ENCODE measurements around the gene ITGB4. TPM values are rescaled to one million over a fixed set of nuclear protein-coding genes. Genes with fewer than 3 reads are reported as not detected.

ITGB4 gene
- total RNA-seq, 1 donor from 2014 or later = 5.7 TPM

- intact Hi-C loops (cut with DNase I) = no loop called here
- DNase-seq (ENCODE audit: low spot score) = no peak
These were observed 4.2 kb downstream of the ITGB4 start for GRCh38 chr17:75725504-75725903.

GRCh38 chr17:75727391-75727790 lies 6.1 kb downstream of the ITGB4 start:
- intact Hi-C loops (cut with DNase I) = no loop called here

GRCh38 chr17:75729351-75729750 lies 8.1 kb downstream of the ITGB4 start:
- DNase-seq (ENCODE audit: low spot score) = no peak
- intact Hi-C loops (cut with DNase I) = no loop called here

More at GRCh38 chr17:75727391-75727790, 6.1 kb downstream of the ITGB4 start:
- DNase-seq (ENCODE audit: low spot score) = no peak

- intact Hi-C loops (cut with DNase I) = no loop called here
- DNase-seq (ENCODE audit: low spot score) = no peak
These were observed 8.8 kb downstream of the ITGB4 start for GRCh38 chr17:75730065-75730464.

DNA sequence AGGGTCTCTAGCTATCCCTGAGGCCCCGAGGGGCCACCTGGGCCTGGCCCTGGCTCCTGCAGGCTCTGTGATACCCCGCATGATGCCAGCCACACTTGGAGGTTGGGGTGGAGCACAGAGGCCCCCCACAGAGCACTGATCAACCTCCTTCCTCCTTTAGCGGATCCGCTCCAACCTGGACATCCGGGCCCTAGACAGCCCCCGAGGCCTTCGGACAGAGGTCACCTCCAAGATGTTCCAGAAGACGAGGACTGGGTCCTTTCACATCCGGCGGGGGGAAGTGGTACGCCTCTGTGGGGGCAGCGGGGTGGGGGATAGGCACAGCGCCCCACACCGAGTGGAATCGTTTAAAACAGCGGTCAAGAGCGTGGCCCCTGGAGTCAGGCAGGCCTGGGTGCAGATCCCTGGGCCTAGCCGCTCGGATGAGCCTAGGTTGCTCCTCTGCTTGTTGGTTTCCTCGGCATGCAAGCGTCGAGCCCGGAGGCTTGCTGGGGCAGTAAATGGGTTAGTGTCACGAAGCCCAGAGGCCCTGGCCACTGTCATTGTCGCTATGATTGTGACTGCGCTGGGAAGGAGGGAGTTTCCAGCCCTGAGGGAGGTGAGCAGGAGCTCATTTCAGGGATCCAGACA lies 9.9 kb downstream of the ITGB4 start:
- intact Hi-C loops (cut with DNase I) = no loop called here
- no peak for DNase-seq (ENCODE audit: low spot score)

DNA sequence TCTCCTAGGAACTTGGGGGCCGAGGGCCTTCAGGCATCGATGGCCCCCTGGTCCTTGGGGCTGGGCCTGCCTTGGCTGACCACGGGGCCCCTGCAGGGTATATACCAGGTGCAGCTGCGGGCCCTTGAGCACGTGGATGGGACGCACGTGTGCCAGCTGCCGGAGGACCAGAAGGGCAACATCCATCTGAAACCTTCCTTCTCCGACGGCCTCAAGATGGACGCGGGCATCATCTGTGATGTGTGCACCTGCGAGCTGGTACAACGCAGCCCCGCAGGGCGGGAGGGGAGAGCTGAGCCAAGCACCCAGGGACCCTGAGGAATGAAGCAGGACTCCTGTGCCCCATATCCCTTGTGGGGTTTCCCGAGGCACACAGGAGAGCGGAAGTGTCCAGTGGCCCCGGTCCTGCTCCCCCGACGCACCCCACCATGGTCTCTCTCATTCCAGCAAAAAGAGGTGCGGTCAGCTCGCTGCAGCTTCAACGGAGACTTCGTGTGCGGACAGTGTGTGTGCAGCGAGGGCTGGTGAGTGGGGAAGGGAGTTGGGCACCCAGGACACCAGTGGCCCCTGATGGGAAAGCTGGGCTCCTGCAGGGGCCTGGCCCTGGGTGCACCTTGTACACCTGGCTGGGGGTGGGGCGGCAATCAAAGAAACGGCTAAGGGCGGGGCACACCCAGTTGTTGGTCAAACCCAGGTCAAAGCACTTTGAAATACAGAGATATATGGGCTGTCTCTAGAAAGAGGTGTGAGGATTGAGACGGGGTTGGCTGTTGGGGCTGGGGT lies 10.6 kb downstream of the ITGB4 start:
- DNase-seq (ENCODE audit: low spot score) = no peak
- intact Hi-C loops (cut with DNase I) = no loop called here

- intact Hi-C loops (cut with DNase I) = no loop called here
- DNase-seq (ENCODE audit: low spot score) = no peak
These were observed 12.2 kb downstream of the ITGB4 start for GRCh38 chr17:75733471-75733870.

DNA sequence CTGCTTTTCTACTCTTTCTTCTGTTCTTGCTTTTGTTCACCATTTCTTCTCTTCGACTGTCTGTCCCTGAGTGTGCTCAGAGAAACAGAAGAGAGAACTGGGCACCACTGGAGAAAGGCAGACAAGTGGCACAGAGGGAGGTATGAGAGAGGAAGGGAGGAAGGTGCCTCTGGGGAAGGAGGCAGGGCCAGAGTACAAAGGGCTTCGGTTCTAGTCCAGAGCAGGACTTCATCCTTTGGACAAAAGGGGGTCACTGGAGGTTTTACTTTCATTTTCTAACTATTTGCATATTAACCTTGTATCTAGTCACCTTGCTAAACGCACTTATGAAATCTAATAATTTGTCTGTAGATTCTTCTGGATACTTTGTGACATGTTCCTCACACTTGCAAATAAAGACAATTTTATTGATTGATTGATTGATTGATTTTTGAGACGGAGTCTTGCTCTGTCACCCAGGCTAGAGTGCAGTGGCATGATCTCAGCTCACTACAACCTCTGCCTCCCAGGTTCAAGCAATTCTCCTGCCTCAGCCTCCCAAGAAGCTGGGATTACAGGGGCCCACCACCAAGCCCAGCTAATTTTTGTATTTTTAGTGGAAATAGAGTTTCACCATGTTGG lies 13.5 kb downstream of the ITGB4 start:
- no peak for DNase-seq (ENCODE audit: low spot score)
- intact Hi-C loops (cut with DNase I) = no loop called here

GRCh38 chr17:75736173-75736835 lies 15.0 kb downstream of the ITGB4 start:
- intact Hi-C loops (cut with DNase I) = no loop called here
- no peak for DNase-seq (ENCODE audit: low spot score)

DNA sequence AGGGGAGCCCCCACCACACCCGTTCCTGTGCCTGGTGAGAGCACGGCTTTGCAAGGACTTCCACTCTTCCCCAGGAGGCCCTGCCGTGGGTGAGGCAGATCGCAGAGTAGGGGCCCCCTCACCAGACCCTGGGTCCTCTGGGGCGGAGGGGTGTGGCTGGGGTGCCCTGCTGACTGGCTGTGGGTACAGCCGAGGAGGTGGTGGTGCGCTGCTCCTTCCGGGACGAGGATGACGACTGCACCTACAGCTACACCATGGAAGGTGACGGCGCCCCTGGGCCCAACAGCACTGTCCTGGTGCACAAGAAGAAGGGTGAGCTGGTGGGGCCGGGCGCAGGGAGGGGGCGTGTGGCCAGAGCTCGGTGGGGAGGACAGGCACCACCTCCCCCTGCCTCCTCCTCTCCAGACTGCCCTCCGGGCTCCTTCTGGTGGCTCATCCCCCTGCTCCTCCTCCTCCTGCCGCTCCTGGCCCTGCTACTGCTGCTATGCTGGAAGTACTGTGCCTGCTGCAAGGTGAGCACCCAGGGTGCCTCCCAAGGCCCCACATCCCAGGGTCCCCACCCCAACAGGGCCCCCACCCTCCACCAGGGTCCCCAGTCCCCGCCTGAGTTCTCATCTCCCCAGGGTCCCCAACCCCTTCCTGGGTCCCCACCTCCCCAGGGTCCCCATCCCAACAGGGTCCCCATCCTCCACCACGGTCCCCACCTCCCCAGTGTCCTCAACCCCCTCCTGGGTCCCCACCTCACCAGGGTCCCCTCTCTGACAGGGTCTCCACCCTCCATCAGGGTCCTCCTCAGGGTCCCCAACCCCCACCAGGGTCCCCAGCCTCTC lies 16.1 kb downstream of the ITGB4 start:
- intact Hi-C loops (cut with DNase I) = no loop called here
- DNase-seq (ENCODE audit: low spot score) = no peak

GRCh38 chr17:75738218-75738802 lies 17.1 kb downstream of the ITGB4 start:
- peak; percentile 91 for DNase-seq (ENCODE audit: low spot score)
- intact Hi-C loops (cut with DNase I) = no loop called here

- no peak for DNase-seq (ENCODE audit: low spot score)
- intact Hi-C loops (cut with DNase I) = no loop called here
These were observed 17.9 kb downstream of the ITGB4 start for GRCh38 chr17:75739174-75739573.

DNA sequence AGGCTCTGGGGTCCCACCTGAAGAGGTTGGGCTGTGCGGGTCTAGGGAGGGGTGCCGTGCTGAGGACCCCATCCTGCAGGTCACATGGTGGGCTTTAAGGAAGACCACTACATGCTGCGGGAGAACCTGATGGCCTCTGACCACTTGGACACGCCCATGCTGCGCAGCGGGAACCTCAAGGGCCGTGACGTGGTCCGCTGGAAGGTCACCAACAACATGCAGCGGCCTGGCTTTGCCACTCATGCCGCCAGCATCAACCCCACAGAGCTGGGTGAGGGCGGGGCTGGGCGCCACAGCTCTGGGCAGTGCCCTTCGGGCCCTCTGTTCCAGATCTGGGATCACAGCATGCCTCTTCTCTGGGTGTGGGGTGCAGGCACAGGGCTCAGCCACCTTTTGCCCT lies 18.5 kb downstream of the ITGB4 start:
- DNase-seq (ENCODE audit: low spot score) = no peak
- intact Hi-C loops (cut with DNase I) = no loop called here

DNA sequence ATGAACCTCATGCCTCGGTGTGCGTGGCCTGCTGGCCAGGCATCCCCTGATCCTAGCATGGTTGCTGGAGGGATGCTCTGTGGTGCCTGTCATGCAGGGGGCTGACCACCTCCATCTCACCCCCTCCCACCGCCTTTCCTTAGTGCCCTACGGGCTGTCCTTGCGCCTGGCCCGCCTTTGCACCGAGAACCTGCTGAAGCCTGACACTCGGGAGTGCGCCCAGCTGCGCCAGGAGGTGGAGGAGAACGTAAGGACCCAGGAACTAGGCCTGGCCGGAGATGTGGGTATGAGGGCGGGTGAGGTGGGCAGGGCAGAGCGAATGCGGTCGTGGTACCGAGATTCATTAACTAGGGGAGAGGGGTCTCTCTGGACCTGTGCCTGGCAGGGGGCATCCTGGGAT lies 19.0 kb downstream of the ITGB4 start:
- intact Hi-C loops (cut with DNase I) = no loop called here
- no peak for DNase-seq (ENCODE audit: low spot score)

DNA sequence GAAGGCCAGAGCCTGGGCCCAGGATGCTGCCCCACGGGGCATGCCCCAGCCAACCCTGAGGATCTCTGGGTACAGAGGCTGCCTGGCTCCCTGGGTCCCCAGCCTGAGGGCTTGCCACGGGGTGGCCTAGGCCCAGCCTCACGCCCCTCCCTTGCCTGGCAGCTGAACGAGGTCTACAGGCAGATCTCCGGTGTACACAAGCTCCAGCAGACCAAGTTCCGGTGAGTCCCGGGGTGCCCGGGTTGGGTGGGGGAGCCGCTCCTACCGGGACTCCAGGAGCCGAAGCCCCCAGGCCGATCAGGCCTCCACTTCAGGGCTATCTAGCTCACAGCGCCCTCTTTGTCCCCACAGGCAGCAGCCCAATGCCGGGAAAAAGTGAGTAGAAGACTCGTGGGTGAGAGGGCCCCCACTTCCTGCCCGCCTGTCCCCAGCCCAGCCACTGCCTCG lies 19.4 kb downstream of the ITGB4 start:
- DNase-seq (ENCODE audit: low spot score) = no peak
- intact Hi-C loops (cut with DNase I) = no loop called here

GRCh38 chr17:75742337-75742736 lies 21.1 kb downstream of the ITGB4 start:
- intact Hi-C loops (cut with DNase I) = no loop called here
- no peak for DNase-seq (ENCODE audit: low spot score)

DNA sequence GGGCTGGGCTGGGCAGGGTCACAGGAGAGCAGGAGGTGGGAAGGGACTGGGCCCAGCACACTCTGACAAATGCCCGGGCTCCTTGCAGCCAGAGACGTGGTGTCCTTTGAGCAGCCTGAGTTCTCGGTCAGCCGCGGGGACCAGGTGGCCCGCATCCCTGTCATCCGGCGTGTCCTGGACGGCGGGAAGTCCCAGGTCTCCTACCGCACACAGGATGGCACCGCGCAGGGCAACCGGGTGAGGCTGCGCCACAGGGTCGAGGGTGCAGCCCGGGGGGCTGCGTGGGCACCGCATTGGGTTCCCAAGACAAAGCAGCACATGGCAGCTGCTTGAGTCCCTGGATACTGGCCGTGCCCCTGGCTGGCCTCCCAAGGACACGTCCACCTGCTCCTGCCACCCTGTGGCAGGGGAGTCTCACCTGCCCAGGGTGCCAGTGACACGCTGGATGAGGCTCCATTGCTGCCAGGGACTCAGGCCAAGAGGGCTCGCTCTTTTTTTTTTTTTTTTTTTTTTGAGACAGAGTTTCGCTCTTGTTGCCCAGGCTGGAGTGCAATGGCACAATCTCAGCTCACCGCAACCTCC lies 22.5 kb downstream of the ITGB4 start:
- DNase-seq (ENCODE audit: low spot score) = no peak
- intact Hi-C loops (cut with DNase I) = no loop called here

DNA sequence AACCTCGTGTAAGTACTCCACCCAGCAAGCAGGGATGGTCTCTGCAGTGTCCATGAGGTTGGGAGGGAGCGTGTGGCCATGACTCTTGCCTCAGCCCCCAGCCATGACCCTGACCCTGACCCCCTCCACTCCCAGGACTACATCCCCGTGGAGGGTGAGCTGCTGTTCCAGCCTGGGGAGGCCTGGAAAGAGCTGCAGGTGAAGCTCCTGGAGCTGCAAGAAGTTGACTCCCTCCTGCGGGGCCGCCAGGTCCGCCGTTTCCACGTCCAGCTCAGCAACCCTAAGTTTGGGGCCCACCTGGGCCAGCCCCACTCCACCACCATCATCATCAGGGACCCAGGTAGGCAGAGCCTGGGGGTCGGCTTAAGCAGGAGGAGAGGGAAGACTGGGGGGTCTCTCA lies 27.4 kb downstream of the ITGB4 start:
- DNase-seq (ENCODE audit: low spot score) = no peak
- intact Hi-C loops (cut with DNase I) = loop anchor here (1.0 to 2.0 kb wide), 2 partner anchors 70 to 115 kb away; partner anchors contain the start of gene SMIM5
